NCI-H146 treated with DMSO at 0.1 percent for 48 hours (cell line): ENCODE data around the gene STPG4.
A peak's percentile ranks its signal among the peaks of the same experiment; 100 is the strongest.

Experiments
- DNase-seq: peaks from one replicate; lab custom pipeline; 2025; ENCODE audit not compliant: unreplicated experiment; lab: John Stamatoyannopoulos, UW

STPG4 gene

GRCh38 chr2:47037678-47038077 lies 117.4 kb downstream of the STPG4 start:
- peak; percentile 40 for DNase-seq
